GM23338 (cell line): ENCODE results near the gene EMC1. TPM values are rescaled to one million over a fixed set of nuclear protein-coding genes. Genes with fewer than 3 reads are reported as not detected.

ENCODE experiments used
- ATAC-seq: fragments of 200-7000 bp; cut with Tn5 transposase; 3 replicates; pipeline ENCODE4 v1.9.1; 2020
- DNase-seq: peaks from one replicate; pipeline ENCODE4 v3.0.0-alpha.2; 2015; ENCODE audit warnings: low spot score
- H2AFZ ChIP-seq: fragments of 200-600 bp; sonication (generic); 2 replicates; pipeline ENCODE4 v1.8.0; 2016; ENCODE audit warnings: antibody characterized with exemption, mild to moderate bottlenecking, moderate library complexity
- H3F3A ChIP-seq: fragments of 200-600 bp; sonication (generic); replicated peaks from 2 replicates; pipeline ENCODE4 v1.8.0; 2017; ENCODE audit warnings: antibody characterized with exemption, mixed run types, low read depth
- H3K27ac ChIP-seq: fragments of 200-600 bp; sonication (generic); 2 replicates; pipeline ENCODE4 v1.6.1; 2016; ENCODE audit warnings: low read depth
- H3K27me3 ChIP-seq: fragments of 200-600 bp; sonication (generic); 2 replicates; pipeline ENCODE4 v1.8.0; 2016; ENCODE audit warnings: mild to moderate bottlenecking, mixed run types, moderate library complexity; ENCODE audit not compliant: insufficient read depth
- H3K36me3 ChIP-seq: fragments of 200-600 bp; sonication (generic); 2 replicates; pipeline ENCODE4 v1.8.0; 2016; ENCODE audit warnings: mild to moderate bottlenecking; ENCODE audit not compliant: insufficient read depth
- H3K4me1 ChIP-seq: fragments of 200-600 bp; sonication (generic); 2 replicates; pipeline ENCODE4 v1.8.0; 2016; ENCODE audit warnings: mild to moderate bottlenecking, moderate library complexity; ENCODE audit not compliant: insufficient read depth
- H3K4me2 ChIP-seq: fragments of 200-600 bp; sonication (generic); 2 replicates; pipeline ENCODE4 v1.7.1; 2017; ENCODE audit warnings: mixed run types
- H3K4me3 ChIP-seq: fragments of 200-600 bp; sonication (generic); 2 replicates; pipeline ENCODE4 v1.6.1; 2016; ENCODE audit warnings: mixed run types
- H3K79me2 ChIP-seq: fragments of 200-600 bp; sonication (generic); replicated peaks from 2 replicates; pipeline ENCODE4 v1.8.0; 2017; ENCODE audit warnings: mild to moderate bottlenecking; ENCODE audit not compliant: insufficient read depth
- H3K9me2 ChIP-seq: fragments of 200-600 bp; sonication (generic); 2 replicates; pipeline ENCODE4 v1.8.0; 2017; ENCODE audit not compliant: insufficient read depth
- H4K20me1 ChIP-seq: fragments of 200-600 bp; sonication (generic); replicated peaks from 2 replicates; pipeline ENCODE4 v1.8.0; 2017; ENCODE audit warnings: mild to moderate bottlenecking; ENCODE audit not compliant: insufficient read depth
- H3K27ac Mint-ChIP-seq: 2 replicates; pipeline ENCODE4 v1.8.0; 2020; ENCODE audit warnings: inconsistent platforms, mild to moderate bottlenecking, moderate library complexity, mixed read lengths
- H3K27me3 Mint-ChIP-seq: 3 replicates; pipeline ENCODE4 v1.8.0; 2022; ENCODE audit warnings: low read depth, mild to moderate bottlenecking, moderate library complexity, mixed read lengths, inconsistent platforms; ENCODE audit not compliant: insufficient read depth, poor library complexity
- H3K36me3 Mint-ChIP-seq: 3 replicates; pipeline ENCODE4 v1.8.0; 2021; ENCODE audit warnings: low read depth, mild to moderate bottlenecking, inconsistent platforms, moderate library complexity, mixed read lengths
- H3K4me1 Mint-ChIP-seq: 3 replicates; pipeline ENCODE4 v1.8.0; 2020; ENCODE audit warnings: mild to moderate bottlenecking, inconsistent platforms, mixed read lengths
- H3K4me3 Mint-ChIP-seq: 3 replicates; pipeline ENCODE4 v1.8.0; 2021; ENCODE audit warnings: moderate library complexity, mild to moderate bottlenecking, inconsistent platforms, mixed read lengths
- H3K9me3 Mint-ChIP-seq: 3 replicates; pipeline ENCODE4 v1.8.0; 2020; ENCODE audit warnings: moderate library complexity, mild to moderate bottlenecking, inconsistent platforms, mixed read lengths
- CREB1 ChIP-seq: fragments of 250-450 bp; sonication (Bioruptor Pico); IDR thresholded peaks from 2 replicates; pipeline ENCODE4 v1.5.0; 2020; ENCODE audit warnings: low read depth, mild to moderate bottlenecking, moderate library complexity
- CTCF ChIP-seq, 2 experiments: fragments of 200-600 bp in 1 of 2; sonication (generic) in 1 of 2; conservative IDR thresholded peaks; 2 replicates each; pipeline versions ENCODE4 v1.5.1 to v1.6.1; 2016 to 2017; ENCODE audit warnings: antibody characterized with exemption in 2 of 2, low read depth in 2 of 2, mild to moderate bottlenecking in 2 of 2, moderate library complexity in 1 of 2
- ETS1 ChIP-seq: IDR thresholded peaks from 2 replicates; pipeline ENCODE4 v1.6.1; 2016; ENCODE audit warnings: antibody characterized with exemption
- EZH2 ChIP-seq: fragments of 200-600 bp; sonication (generic); IDR thresholded peaks from one replicate; pipeline ENCODE4 v1.8.0; 2017; ENCODE audit warnings: antibody characterized with exemption, mild to moderate bottlenecking, low read depth; ENCODE audit not compliant: unreplicated experiment
- EZH2phosphoT487 ChIP-seq: fragments of 200-600 bp; sonication (generic); IDR thresholded peaks from one replicate; pipeline ENCODE4 v1.8.1; 2018; ENCODE audit warnings: antibody characterized with exemption; ENCODE audit not compliant: unreplicated experiment
- JUNB ChIP-seq: IDR thresholded peaks from one replicate; pipeline ENCODE4 v1.6.1; 2016; ENCODE audit warnings: antibody characterized with exemption; ENCODE audit not compliant: unreplicated experiment
- NANOG ChIP-seq: IDR thresholded peaks from 2 replicates; pipeline ENCODE4 v1.6.1; 2016; ENCODE audit warnings: antibody characterized with exemption, borderline replicate concordance
- REST ChIP-seq: IDR thresholded peaks from one replicate; pipeline ENCODE4 v1.6.1; 2018; ENCODE audit warnings: antibody characterized with exemption; ENCODE audit not compliant: unreplicated experiment
- ZNF331 ChIP-seq: fragments of 250-450 bp; sonication (Bioruptor Pico); IDR thresholded peaks from 2 replicates; pipeline ENCODE4 v1.5.0; 2020; ENCODE audit warnings: low read depth, mild to moderate bottlenecking, moderate library complexity
- polyA plus RNA-seq: library from polyadenylated mRNA; unstranded; fragments of >200 nt; fragmentation: Nextera tagmentation; extraction: Ambion mirVana; gene quantifications from 2 replicates; pipeline ENCODE4 v1.2.1, GENCODE V29; 2016
- total RNA-seq: library from RNA; depleted of rRNA; stranded (reverse); fragments of >200 nt; shearing (Covaris generic); gene quantifications from 2 replicates; pipeline ENCODE4 v1.2.3, GENCODE V29; 2014

EMC1 gene
- total and polyA plus RNA-seq, 2 experiments from 2014 or later: 17.6 to 53.0 TPM

- H3K27me3 ChIP-seq: no peaks in the 10 kb centered on the region
- no peak overlapping the region for H3K27ac ChIP-seq
- H3K27ac Mint-ChIP-seq: no peak overlapping the region
- H3K9me3 Mint-ChIP-seq: no peaks in the 10 kb centered on the region
- no peaks in the 10 kb centered on the region for H3K4me1 Mint-ChIP-seq
- no peak overlapping the region for H2AFZ ChIP-seq
- no peak overlapping the region for H3K4me2 ChIP-seq
- H3K4me3 ChIP-seq: no peak overlapping the region
- no peak for TF ChIP-seq ETS1
- TF ChIP-seq CTCF (conservative IDR thresholded peaks at IDR 0.05; ENCODE audit: low read depth in 2 of 2): peak; percentile 76 to 85
- peaks cover 12% of the 10 kb centered on the region; the same call in 1 of the 2 replicates for H3K79me2 ChIP-seq
- H3K27me3 Mint-ChIP-seq: peaks cover 4% of the 10 kb centered on the region
- no peaks in the 10 kb centered on the region for H3F3A ChIP-seq
- H3K36me3 ChIP-seq: peaks cover 65% of the 10 kb centered on the region
- H4K20me1 ChIP-seq: peaks cover 14% of the 10 kb centered on the region; the same call in 1 of the 2 replicates
- H3K9me2 ChIP-seq: no peaks in the 10 kb centered on the region
- H3K4me3 Mint-ChIP-seq: no peak overlapping the region
- ATAC-seq: peak; percentile 86
- H3K36me3 Mint-ChIP-seq: peaks cover 84% of the 10 kb centered on the region
- DNase-seq: peak; percentile 61
- H3K4me1 ChIP-seq: no peaks in the 10 kb centered on the region
These were observed 10.4 kb downstream of the EMC1 start for GRCh38 chr1:19240673-19241538.

- no peaks in the 10 kb centered on the region for H3F3A ChIP-seq
- no peak overlapping the region for H3K27ac Mint-ChIP-seq
- TF ChIP-seq EZH2 (no peak), CREB1 (CRISPR knock-in tag) (no peak), ZNF331 (no peak), NANOG (no peak), JUNB (no peak), EZH2phosphoT487 (no peak), REST (no peak)
These were observed 11.4 kb downstream of the EMC1 start for GRCh38 chr1:19239876-19240275.

More at GRCh38 chr1:19239876-19240275, 11.4 kb downstream of the EMC1 start:
- H2AFZ ChIP-seq: no peak overlapping the region
- DNase-seq (no peak), ATAC-seq (no peak)
- peaks cover 70% of the 10 kb centered on the region for H3K36me3 ChIP-seq
- peaks cover 14% of the 10 kb centered on the region; the same call in 1 of the 2 replicates for H4K20me1 ChIP-seq
- H3K27me3 ChIP-seq: no peaks in the 10 kb centered on the region
- H3K4me2 ChIP-seq: no peak overlapping the region
- Mint-ChIP-seq H3K27me3 (peaks cover 5% of the 10 kb centered on the region), H3K36me3 (peaks cover 87% of the 10 kb centered on the region), H3K9me3 (no peaks in the 10 kb centered on the region), H3K4me1 (no peaks in the 10 kb centered on the region), H3K4me3 (no peak overlapping the region)
- no peak overlapping the region for H3K27ac ChIP-seq
- H3K79me2 ChIP-seq: 0 out of 2 replicates have a peak, but pooled peaks cover 2% of the 10 kb centered on the region
- H3K4me1 ChIP-seq: no peaks in the 10 kb centered on the region
- H3K4me3 ChIP-seq: no peak overlapping the region
- H3K9me2 ChIP-seq: no peaks in the 10 kb centered on the region
